ENCODE data around the gene CBFA2T3.

Gene CBFA2T3

GRCh38 chr16:88839745-88840599 is 137.0 kb downstream of the CBFA2T3 start:
- no peak for TF ChIP-seq CTCF (conservative IDR thresholded peaks at IDR 0.05)
- no peak for TF ChIP-seq ZFX (IDR thresholded peaks at IDR 0.05)
- no peak overlapping the region for H3K27ac ChIP-seq

GRCh38 chr16:88839026-88839529 is 137.9 kb downstream of the CBFA2T3 start:
- no peak overlapping the region for H3K27ac ChIP-seq
- no peak for TF ChIP-seq ZFX (IDR thresholded peaks at IDR 0.05)
- TF ChIP-seq CTCF (conservative IDR thresholded peaks at IDR 0.05): no peak; the same call in 1 of the 2 replicates

GRCh38 chr16:88838566-88838965 is 138.4 kb downstream of the CBFA2T3 start:
- TF ChIP-seq ZFX (IDR thresholded peaks at IDR 0.05): no peak
- no peak for TF ChIP-seq CTCF (conservative IDR thresholded peaks at IDR 0.05)
- no peak overlapping the region for H3K27ac ChIP-seq

- no peak overlapping the region for H3K27ac ChIP-seq
- TF ChIP-seq ZFX (IDR thresholded peaks at IDR 0.05) (no peak), CTCF (conservative IDR thresholded peaks at IDR 0.05) (no peak)
These were observed 139.2 kb downstream of the CBFA2T3 start for GRCh38 chr16:88837806-88838205.

GRCh38 chr16:88836791-88837190 is 140.2 kb downstream of the CBFA2T3 start:
- no peak overlapping the region for H3K27ac ChIP-seq
- no peak for TF ChIP-seq ZFX (IDR thresholded peaks at IDR 0.05)
- TF ChIP-seq CTCF (conservative IDR thresholded peaks at IDR 0.05): no peak

- no peak overlapping the region for H3K27ac ChIP-seq
- TF ChIP-seq ZFX (IDR thresholded peaks at IDR 0.05): no peak
- no peak for TF ChIP-seq CTCF (conservative IDR thresholded peaks at IDR 0.05)
These were observed 141.2 kb downstream of the CBFA2T3 start for GRCh38 chr16:88835818-88836217.

GRCh38 chr16:88835383-88835782 is 141.6 kb downstream of the CBFA2T3 start:
- TF ChIP-seq CTCF (conservative IDR thresholded peaks at IDR 0.05): no peak
- TF ChIP-seq ZFX (IDR thresholded peaks at IDR 0.05): no peak
- H3K27ac ChIP-seq: no peak overlapping the region
